OCI-LY1 (cell line): ENCODE data around the gene IGFL2.

Experiments used
- EZH2 ChIP-seq: fragments of 200-600 bp; sonication (generic), shearing (Covaris generic); IDR thresholded peaks from 2 replicates; pipeline ENCODE4 v1.8.0; 2017; ENCODE audit warnings: borderline replicate concordance, mixed run types, mild to moderate bottlenecking, antibody characterized with exemption, low read length, moderate library complexity, mixed read lengths
- TF ChIP-seq, protein P1 (sequence below): fragments of 200-600 bp; sonication (generic), shearing (Covaris generic); IDR thresholded peaks from 2 replicates; pipeline ENCODE4 v1.5.1; 2017; ENCODE audit warnings: mild to moderate bottlenecking, antibody characterized with exemption, low read length, moderate library complexity, mixed read lengths

DNA sequence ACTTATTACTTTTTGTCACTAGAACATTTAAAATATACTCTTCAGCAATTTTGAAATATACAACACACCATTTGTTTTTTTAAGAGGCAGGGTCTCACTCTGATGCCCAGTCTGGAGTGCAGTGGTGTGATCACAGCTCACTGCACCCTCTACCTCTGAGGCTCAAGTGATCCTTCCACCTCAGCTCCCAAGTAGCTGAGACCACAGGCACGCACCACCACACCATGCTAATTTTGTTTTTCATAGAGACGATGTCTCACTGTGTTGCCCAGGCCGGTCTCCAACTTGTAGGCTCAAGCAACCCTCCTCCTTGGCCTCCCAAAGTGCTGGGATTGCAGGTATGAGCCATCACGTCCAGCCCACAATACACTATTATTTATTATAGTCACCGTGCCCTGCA is 2.6 kb downstream of the IGFL2 start:
- TF ChIP-seq, protein P1, sequence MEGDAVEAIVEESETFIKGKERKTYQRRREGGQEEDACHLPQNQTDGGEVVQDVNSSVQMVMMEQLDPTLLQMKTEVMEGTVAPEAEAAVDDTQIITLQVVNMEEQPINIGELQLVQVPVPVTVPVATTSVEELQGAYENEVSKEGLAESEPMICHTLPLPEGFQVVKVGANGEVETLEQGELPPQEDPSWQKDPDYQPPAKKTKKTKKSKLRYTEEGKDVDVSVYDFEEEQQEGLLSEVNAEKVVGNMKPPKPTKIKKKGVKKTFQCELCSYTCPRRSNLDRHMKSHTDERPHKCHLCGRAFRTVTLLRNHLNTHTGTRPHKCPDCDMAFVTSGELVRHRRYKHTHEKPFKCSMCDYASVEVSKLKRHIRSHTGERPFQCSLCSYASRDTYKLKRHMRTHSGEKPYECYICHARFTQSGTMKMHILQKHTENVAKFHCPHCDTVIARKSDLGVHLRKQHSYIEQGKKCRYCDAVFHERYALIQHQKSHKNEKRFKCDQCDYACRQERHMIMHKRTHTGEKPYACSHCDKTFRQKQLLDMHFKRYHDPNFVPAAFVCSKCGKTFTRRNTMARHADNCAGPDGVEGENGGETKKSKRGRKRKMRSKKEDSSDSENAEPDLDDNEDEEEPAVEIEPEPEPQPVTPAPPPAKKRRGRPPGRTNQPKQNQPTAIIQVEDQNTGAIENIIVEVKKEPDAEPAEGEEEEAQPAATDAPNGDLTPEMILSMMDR = no peak
- no peak for TF ChIP-seq EZH2
